GM12878 (cell line): ENCODE results near the gene ZFYVE21. TPM values are rescaled to one million over a fixed set of nuclear protein-coding genes. Genes with fewer than 3 reads are reported as not detected.

Source experiments
- ATAC-seq: fragments of 200-7000 bp; cut with Tn5 transposase; 3 replicates; pipeline ENCODE4 v1.9.1; 2020; ENCODE audit warnings: mild to moderate bottlenecking, moderate library complexity
- BruUV-seq: library from RNA; stranded (reverse); fragments of 400-500 nt; replicated peaks from 2 replicates; lab custom pipeline; 2021; lab: Mats Ljungman, UMichigan
- CTCF ChIA-PET: fragments of 300-600 bp; sonication (Branson Sonifier 250); formaldehyde crosslinking; extraction: SDS; loops from one replicate; lab custom pipeline; 2021; ENCODE audit warnings: inconsistent platforms; lab: Yijun Ruan, JAX
- POLR2A ChIA-PET: fragments of 350-600 bp; formaldehyde crosslinking; extraction: SDS; loops from one replicate; lab custom pipeline; 2021; ENCODE audit warnings: inconsistent platforms; lab: Charles Lee
- RAD21 ChIA-PET: fragments of 300-600 bp; sonication (Branson Sonifier 250); formaldehyde crosslinking; loops from one replicate; lab custom pipeline; 2023; ENCODE audit warnings: antibody characterized with exemption; ENCODE audit not compliant: unreplicated experiment; lab: Charles Lee
- SMC1A ChIA-PET: fragments of 300-600 bp; sonication (Branson Sonifier 250); formaldehyde crosslinking; loops from one replicate; lab custom pipeline; 2023; ENCODE audit not compliant: unreplicated experiment, uncharacterized antibody; lab: Charles Lee
- DNase-seq: peaks from one replicate; pipeline ENCODE4 v3.0.0-alpha.2; 2011; ENCODE audit warnings: low read depth, low spot score
- FAIRE-seq: peaks from 3 replicates; lab custom pipeline; 2011; peaks lifted over from hg19 to GRCh38; lab: Jason Lieb, UNC
- H2AFZ ChIP-seq: 2 replicates; pipeline ENCODE4 v1.6.0; 2011; ENCODE audit warnings: low read depth, low read length, control low read depth; ENCODE audit not compliant: control insufficient read depth
- H3K27ac ChIP-seq: 2 replicates; pipeline ENCODE4 v1.5.1; 2011; ENCODE audit warnings: control low read depth; ENCODE audit not compliant: control insufficient read depth, insufficient read depth
- H3K27me3 ChIP-seq, 2 experiments: replicated peaks in 1 of 2; 2 replicates each; pipeline versions ENCODE4 v1.6.0 to v1.6.1; 2011; ENCODE audit warnings: low read length in 1 of 2; ENCODE audit not compliant: control insufficient read depth in 2 of 2, insufficient read depth in 2 of 2
- H3K36me3 ChIP-seq, 2 experiments: 2 replicates each; pipeline ENCODE4 v1.5.1; 2011; ENCODE audit warnings: low read length in 1 of 2; ENCODE audit not compliant: control insufficient read depth in 2 of 2, insufficient read depth in 2 of 2
- H3K4me1 ChIP-seq: 2 replicates; pipeline ENCODE4 v1.6.1; 2011; ENCODE audit warnings: mild to moderate bottlenecking, low read length, moderate library complexity, mixed read lengths; ENCODE audit not compliant: control insufficient read depth, insufficient read depth
- H3K4me2 ChIP-seq: 2 replicates; pipeline ENCODE4 v1.6.0; 2011; ENCODE audit warnings: control low read depth; ENCODE audit not compliant: control insufficient read depth, insufficient read depth
- H3K4me3 ChIP-seq: fragments of 200-600 bp; sonication (generic); 2 replicates; pipeline ENCODE4 v1.5.1; 2016
- H3K79me2 ChIP-seq: 2 replicates; pipeline ENCODE4 v1.6.0; 2011; ENCODE audit warnings: low read length; ENCODE audit not compliant: control insufficient read depth, insufficient read depth
- H3K9ac ChIP-seq: 2 replicates; pipeline ENCODE4 v1.8.0; 2011; ENCODE audit warnings: low read length, control low read depth, mixed read lengths; ENCODE audit not compliant: control insufficient read depth, insufficient read depth
- H3K9me3 ChIP-seq: replicated peaks from 3 replicates; pipeline ENCODE4 v1.5.1; 2011; ENCODE audit warnings: mild to moderate bottlenecking, low read length; ENCODE audit not compliant: control insufficient read depth, insufficient read depth
- H4K20me1 ChIP-seq: 2 replicates; pipeline ENCODE4 v1.6.0; 2011; ENCODE audit not compliant: control insufficient read depth, insufficient read depth
- BACH1 ChIP-seq: fragments of 450-650 bp; IDR thresholded peaks from 2 replicates; pipeline ENCODE4 v1.6.1; 2017; ENCODE audit warnings: mild to moderate bottlenecking, borderline replicate concordance
- CBX3 ChIP-seq: fragments of 200-600 bp; sonication (generic); IDR thresholded peaks from 2 replicates; pipeline ENCODE4 v1.6.1; 2016; ENCODE audit warnings: low read depth, borderline replicate concordance
- CHD1 ChIP-seq: IDR thresholded peaks from 2 replicates; pipeline ENCODE4 v1.6.1; 2012; ENCODE audit warnings: low read depth, low read length, improper control_type of control experiment
- CHD4 ChIP-seq: fragments of 200-600 bp; sonication (generic); IDR thresholded peaks from 2 replicates; pipeline ENCODE4 v1.6.1; 2016; ENCODE audit warnings: mild to moderate bottlenecking
- EGR1 ChIP-seq, 2 experiments: IDR thresholded peaks; 1 replicate in 1 of 2; 2 replicates in 1 of 2; pipeline ENCODE4 v1.6.1; 2011 to 2012; ENCODE audit warnings: low read depth in 2 of 2, low read length in 2 of 2, borderline replicate concordance in 1 of 2, mild to moderate bottlenecking in 1 of 2, moderate library complexity in 1 of 2
- ESRRA ChIP-seq: IDR thresholded peaks from 2 replicates; pipeline ENCODE4 v1.6.1; 2012; ENCODE audit warnings: mild to moderate bottlenecking, low read length, improper control_type of control experiment
- HDAC2 ChIP-seq: fragments of 200-600 bp; sonication (generic); IDR thresholded peaks from 2 replicates; pipeline ENCODE4 v1.6.1; 2017
- HDGF ChIP-seq: fragments of 450-650 bp; IDR thresholded peaks from 2 replicates; pipeline ENCODE4 v1.6.1; 2016; ENCODE audit warnings: antibody characterized with exemption
- MEF2B ChIP-seq: fragments of 450-650 bp; IDR thresholded peaks from 2 replicates; pipeline ENCODE4 v1.6.1; 2018; ENCODE audit warnings: mild to moderate bottlenecking, moderate library complexity; ENCODE audit not compliant: partially characterized antibody, poor library complexity, severe bottlenecking
- MTA2 ChIP-seq: fragments of 450-650 bp; IDR thresholded peaks from 2 replicates; pipeline ENCODE4 v1.6.1; 2016; ENCODE audit warnings: low read depth, mild to moderate bottlenecking, moderate library complexity
- NR2C1 ChIP-seq: fragments of 450-650 bp; IDR thresholded peaks from 2 replicates; pipeline ENCODE4 v1.6.1; 2017; ENCODE audit warnings: antibody characterized with exemption, mild to moderate bottlenecking, moderate library complexity
- STAT1 ChIP-seq: fragments of 450-650 bp; conservative IDR thresholded peaks from 2 replicates; pipeline ENCODE4 v1.6.1; 2014; ENCODE audit warnings: antibody characterized with exemption, mild to moderate bottlenecking
- ZBTB11 ChIP-seq: fragments of 450-650 bp; formaldehyde crosslinking; IDR thresholded peaks from 2 replicates; pipeline ENCODE4 v1.5.0; 2022; ENCODE audit warnings: mild to moderate bottlenecking, missing genetic modification characterization
- ZNF592 ChIP-seq: fragments of 450-650 bp; IDR thresholded peaks from 2 replicates; pipeline ENCODE4 v1.6.1; 2017; ENCODE audit warnings: mild to moderate bottlenecking, moderate library complexity
- WGBS: methylation state at CpG from one replicate; pipeline ENCODE4 v1.1.6; 2016; ENCODE audit warnings: low lambda C conversion rate; ENCODE audit not compliant: insufficient replicate concordance, insufficient coverage; ENCODE audit errors: missing lambda C conversion rate; 5-methylcytosine and 5-hydroxymethylcytosine counted together
- in situ Hi-C: fragments of 300-500 bp; cut with MboI; formaldehyde crosslinking; loops from 9 replicates; pipeline ENCODE4 v1.14.3; 2018; ENCODE audit warnings: mixed read lengths
- intact Hi-C: fragments of 100-400 bp; cut with micrococcal nuclease; formaldehyde crosslinking; loops from one replicate; pipeline ENCODE4 v1.14.2; 2022; ENCODE audit not compliant: unreplicated experiment
- polyA plus RNA-seq, 11 experiments: library from polyadenylated mRNA; depleted of rRNA in 4 of 11; unstranded in 6 of 11; stranded (reverse) in 5 of 11; fragments of >200 nt; fragmentation: Nextera tagmentation in 4 of 11; fragmentation: Illumina TruSeq in 1 of 11; extraction: Ambion mirVana in 4 of 11; extraction: Trizol in 1 of 11; gene quantifications; 1 replicate in 1 of 11; 2 replicates in 10 of 11; pipeline versions ENCODE4 v1.2.1 to v1.2.3, GENCODE V29; 2011 to 2016; ENCODE audit warnings: inconsistent platforms in 2 of 11, missing spikeins in 2 of 11, low read depth in 1 of 11
- total RNA-seq, 4 experiments: library from RNA; depleted of rRNA in 3 of 4; stranded (reverse); fragments of >200 nt in 3 of 4; fragmentation: Illumina TruSeq in 1 of 4; extraction: Trizol in 1 of 4; gene quantifications; 2 replicates each; pipeline versions ENCODE4 v1.2.1 to v1.2.3, GENCODE V29; 2013 to 2021
- TF ChIP-seq, protein P1 (sequence below): fragments of 450-650 bp; IDR thresholded peaks from 2 replicates; pipeline ENCODE4 v1.6.1; 2017; ENCODE audit warnings: mild to moderate bottlenecking

The ZFYVE21 gene
- total and polyA plus RNA-seq, 10 of the 15 experiments (the other 5 are each of a cell fraction or from before 2014, with no cell fraction given): 0.79 to 21.7 (median 13.8) TPM

- DNase-seq (no peak), ATAC-seq (no peak), FAIRE-seq (no peak)
- Histone ChIP-seq H3K27ac (no peak overlapping the region), H3K9ac (no peak overlapping the region), H3K36me3 (no peaks in the 10 kb centered on the region), H3K79me2 (no peaks in the 10 kb centered on the region), H3K9me3 (no peaks in the 10 kb centered on the region; the same call in 2 of the 3 replicates), H4K20me1 (no peaks in the 10 kb centered on the region), H2AFZ (no peak overlapping the region), H3K4me2 (no peak overlapping the region), H3K27me3 (no peaks in the 10 kb centered on the region), H3K4me3 (no peak overlapping the region), H3K4me1 (peaks cover 11% of the 10 kb centered on the region)
- ChIA-PET SMC1A (no interaction called here), POLR2A (no interaction called here), RAD21 (no interaction called here), CTCF (interaction anchor here (1.5 kb wide), 1 partner anchor 86 kb away, joined by 4 read pairs; no protein-coding TSS in a partner anchor)
- intact Hi-C loops: no loop called here
- TF ChIP-seq ZBTB11 (CRISPR knock-in tag) (no peak), BACH1 (no peak), MEF2B (no peak), NR2C1 (no peak), CHD4 (no peak), MTA2 (no peak), CHD1 (no peak), HDAC2 (no peak), ESRRA (no peak), STAT1 (no peak), CBX3 (no peak), EGR1 (IDR thresholded peaks at IDR 0.05; ENCODE audit: borderline replicate concordance in 1 of 2, low read depth in 2 of 2, low read length in 2 of 2) (no peak), ZNF592 (no peak), HDGF (no peak)
- TF ChIP-seq, protein P1, sequence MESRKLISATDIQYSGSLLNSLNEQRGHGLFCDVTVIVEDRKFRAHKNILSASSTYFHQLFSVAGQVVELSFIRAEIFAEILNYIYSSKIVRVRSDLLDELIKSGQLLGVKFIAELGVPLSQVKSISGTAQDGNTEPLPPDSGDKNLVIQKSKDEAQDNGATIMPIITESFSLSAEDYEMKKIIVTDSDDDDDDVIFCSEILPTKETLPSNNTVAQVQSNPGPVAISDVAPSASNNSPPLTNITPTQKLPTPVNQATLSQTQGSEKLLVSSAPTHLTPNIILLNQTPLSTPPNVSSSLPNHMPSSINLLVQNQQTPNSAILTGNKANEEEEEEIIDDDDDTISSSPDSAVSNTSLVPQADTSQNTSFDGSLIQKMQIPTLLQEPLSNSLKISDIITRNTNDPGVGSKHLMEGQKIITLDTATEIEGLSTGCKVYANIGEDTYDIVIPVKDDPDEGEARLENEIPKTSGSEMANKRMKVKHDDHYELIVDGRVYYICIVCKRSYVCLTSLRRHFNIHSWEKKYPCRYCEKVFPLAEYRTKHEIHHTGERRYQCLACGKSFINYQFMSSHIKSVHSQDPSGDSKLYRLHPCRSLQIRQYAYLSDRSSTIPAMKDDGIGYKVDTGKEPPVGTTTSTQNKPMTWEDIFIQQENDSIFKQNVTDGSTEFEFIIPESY: no peak
- in situ Hi-C loops: no loop called here
- 75% methylated on average over 3 of the region's 3 CpGs for WGBS
- BruUV-seq: no TSS peak
Measured at GRCh38 chr14:103765526-103765925, 49.9 kb downstream of the ZFYVE21 start.
